Neural progenitor cell (in vitro differentiated cells): ENCODE data around the gene TMEM254.

Experiments
- CTCF ChIP-seq: fragments of 200-600 bp; sonication (generic); IDR thresholded peaks from 2 replicates; pipeline ENCODE4 v1.5.1; 2017; ENCODE audit warnings: antibody characterized with exemption, mild to moderate bottlenecking
- EZH2 ChIP-seq: fragments of 200-600 bp; sonication (generic); IDR thresholded peaks from 2 replicates; pipeline ENCODE4 v1.6.1; 2017; ENCODE audit warnings: antibody characterized with exemption, mild to moderate bottlenecking, moderate library complexity
- EZH2phosphoT487 ChIP-seq: fragments of 200-600 bp; sonication (generic); IDR thresholded peaks from 2 replicates; pipeline ENCODE4 v1.6.1; 2017; ENCODE audit warnings: antibody characterized with exemption

- no peak for TF ChIP-seq CTCF
- TF ChIP-seq EZH2 = no peak
- no peak for TF ChIP-seq EZH2phosphoT487
These were observed 58.8 kb downstream of the TMEM254 start for GRCh38 chr10:80137031-80137862.
